NCI-H1048 (cell line): ENCODE results near the gene ZNF548.
"Not testable (repeated sequence)": the region's sequence is repeated elsewhere in the genome, so short reads cannot be mapped to it uniquely, and the experiment has no call there.

Experiments used
- DNase-seq: peaks from one replicate; lab custom pipeline; 2025; lab: John Stamatoyannopoulos, UW

Gene ZNF548

GRCh38 chr19:57389730-57390598 lies at the start of gene ZNF548:
Gene ZNF548, plus strand, starts transcription at chr19:57389854. Its CDS starts 246 bp downstream, at chr19:57390100.
- peak; percentile 98 for DNase-seq

DNA sequence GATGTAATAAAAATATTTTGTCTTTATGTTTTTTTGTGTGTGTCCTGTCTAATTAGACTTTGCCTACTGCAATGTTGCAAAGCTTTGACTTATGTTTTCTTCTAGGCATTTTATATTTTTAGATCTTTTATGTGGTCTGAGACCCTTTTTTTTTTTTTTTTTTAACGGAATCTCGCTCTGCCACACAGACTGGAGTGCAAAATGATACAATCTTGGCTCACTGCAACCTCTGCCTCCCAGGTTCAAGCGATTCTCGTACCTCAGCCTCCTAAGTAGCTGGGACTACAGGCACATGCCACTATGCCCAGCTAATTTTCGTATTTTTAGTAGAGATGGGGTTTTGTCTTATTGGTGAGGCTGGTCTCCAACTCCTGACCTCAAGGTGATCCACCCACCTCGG lies 47.1 kb upstream of the ZNF548 start:
- no peak for DNase-seq

GRCh38 chr19:57348136-57348535 lies 41.5 kb upstream of the ZNF548 start:
- DNase-seq: no peak

DNA sequence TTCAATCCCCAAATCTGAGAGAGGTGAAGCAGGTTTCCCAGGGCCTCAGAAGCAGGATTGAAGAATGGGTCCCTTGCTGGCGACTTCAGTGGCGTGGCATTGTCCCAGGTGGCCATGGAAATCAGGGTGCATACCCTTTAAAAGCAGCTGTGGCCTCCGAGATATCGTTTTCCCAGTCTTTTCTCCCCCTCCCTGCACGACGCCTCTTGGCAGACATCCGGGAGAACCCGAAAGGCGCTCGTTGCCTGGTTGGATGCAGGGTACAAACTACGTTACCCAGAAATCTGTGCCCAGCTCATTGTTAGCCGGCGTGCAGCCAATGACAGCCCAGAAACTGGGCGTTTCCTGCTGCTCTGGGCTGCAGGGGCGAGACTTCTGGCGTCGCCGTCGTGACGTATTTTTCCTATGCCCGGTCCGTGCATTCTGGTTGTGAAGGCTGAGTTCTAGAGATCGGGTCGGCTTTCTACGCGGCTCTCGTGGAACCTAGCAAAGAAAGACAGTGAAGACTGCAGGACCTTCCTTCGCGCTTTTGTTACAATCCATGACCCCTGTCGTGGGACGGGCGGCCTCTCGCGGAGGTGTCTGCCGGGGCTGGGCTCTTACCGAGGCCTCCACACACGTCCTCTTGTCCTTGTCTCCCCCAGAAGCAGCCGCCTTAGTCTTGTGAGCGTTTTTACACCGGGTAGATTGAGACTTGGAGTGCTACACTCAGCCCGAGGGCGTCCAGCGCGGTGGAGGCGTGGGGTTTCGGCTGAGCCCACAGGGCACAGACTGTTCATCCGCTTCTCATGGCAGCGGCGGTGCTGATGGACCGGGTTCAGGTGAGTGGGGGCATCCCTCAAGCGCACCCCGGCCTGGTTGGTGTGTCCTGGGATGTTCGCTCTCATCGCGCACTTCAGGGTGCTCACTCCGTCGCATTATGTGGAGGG lies 38.5 kb upstream of the ZNF548 start, which contains the start of gene ZNF304:
ZNF304 (plus strand) TSS at position 395 of the 929 bp plus-strand sequence; CDS start at position 789, 394 bp downstream.
- peak; percentile 87 for DNase-seq

DNA sequence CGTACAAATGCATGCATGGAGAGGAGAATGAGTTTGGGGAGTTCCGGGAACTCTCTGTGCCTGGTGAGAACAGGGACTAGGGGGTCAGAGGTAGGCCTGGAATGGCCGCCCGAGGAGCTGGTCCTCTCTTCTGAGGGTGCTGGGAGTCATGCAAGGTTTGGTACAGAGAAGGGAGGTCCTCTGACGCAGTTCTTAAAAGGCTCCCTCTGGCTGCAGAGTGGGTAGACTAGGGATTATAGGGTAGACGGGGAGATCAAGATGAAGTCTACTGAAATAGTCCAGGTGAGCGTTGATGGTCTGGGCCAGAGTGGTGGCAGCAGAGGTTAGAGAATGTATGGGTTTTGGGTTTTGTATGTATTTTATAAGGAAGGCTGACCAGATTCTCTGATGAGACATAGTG lies 37.8 kb upstream of the ZNF548 start:
- no peak for DNase-seq

DNA sequence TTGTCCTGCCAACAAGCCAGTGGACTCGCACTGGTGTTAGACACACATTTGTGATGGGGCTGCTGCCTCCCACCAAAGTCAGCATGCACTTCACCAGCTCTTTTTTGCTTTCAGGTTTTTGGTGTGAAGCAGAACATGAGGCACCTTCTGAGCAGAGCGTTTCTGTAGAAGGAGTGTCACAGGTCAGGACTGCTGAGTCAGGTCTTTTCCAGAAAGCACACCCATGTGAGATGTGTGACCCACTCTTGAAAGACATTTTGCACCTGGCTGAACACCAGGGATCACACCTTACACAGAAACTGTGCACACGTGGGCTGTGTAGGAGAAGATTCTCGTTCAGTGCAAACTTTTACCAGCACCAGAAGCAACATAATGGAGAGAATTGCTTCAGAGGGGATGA lies 33.7 kb upstream of the ZNF548 start:
- DNase-seq: no peak

- DNase-seq: no peak
Measured at GRCh38 chr19:57357406-57357805, 32.2 kb upstream of the ZNF548 start.

- DNase-seq: no peak
Measured at GRCh38 chr19:57359300-57359699, 30.4 kb upstream of the ZNF548 start.

- no peak for DNase-seq
Measured at GRCh38 chr19:57362419-57362818, 27.2 kb upstream of the ZNF548 start.

DNA sequence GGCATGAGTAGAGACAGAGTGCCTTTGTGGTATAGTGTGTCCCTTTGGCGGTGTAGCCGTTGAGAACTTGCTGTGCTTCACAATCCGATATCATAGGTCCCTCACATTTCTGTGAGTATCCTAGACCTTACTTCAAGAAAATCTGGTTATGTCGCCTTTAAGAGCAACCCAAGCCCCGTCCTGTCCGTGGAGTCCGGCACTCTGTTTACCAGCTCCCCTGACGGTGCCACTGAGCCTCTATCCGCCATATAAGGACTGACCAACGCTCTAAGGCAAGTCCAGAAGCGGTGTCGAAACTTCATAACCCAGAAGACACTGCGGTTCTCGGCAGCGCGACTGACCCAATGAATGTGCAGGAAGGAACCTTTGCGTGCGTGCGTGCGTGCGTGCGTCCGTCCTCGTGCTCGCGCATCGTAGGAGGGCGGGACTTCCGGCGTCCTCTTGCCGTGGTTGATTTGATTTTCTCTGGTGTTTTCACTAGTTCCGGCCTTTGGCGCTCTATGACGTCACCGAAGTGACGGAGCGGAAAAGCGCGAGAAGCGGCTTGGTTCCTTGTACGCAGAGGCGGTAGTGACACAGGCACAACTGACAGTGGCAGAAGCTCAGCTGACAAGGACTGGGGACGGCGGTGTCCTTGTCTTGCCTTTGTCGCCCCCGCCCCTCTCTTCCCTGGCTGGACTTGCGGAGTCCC lies 26.5 kb upstream of the ZNF548 start, which contains the start of the genes TRAPPC2B and ZNF547:
TRAPPC2B (plus strand) TSS at position 555 of the 691 bp plus-strand sequence. CDS start 1,283 bp downstream, outside the sequence.
ZNF547 (plus strand) TSS at position 555 of the 691 bp plus-strand sequence. CDS start 5,005 bp downstream, outside the sequence.
- peak; percentile 96 for DNase-seq

- no peak for DNase-seq
Measured at GRCh38 chr19:57363688-57364181, 25.9 kb upstream of the ZNF548 start.

GRCh38 chr19:57366776-57367175 lies 22.9 kb upstream of the ZNF548 start:
- DNase-seq: no peak

DNA sequence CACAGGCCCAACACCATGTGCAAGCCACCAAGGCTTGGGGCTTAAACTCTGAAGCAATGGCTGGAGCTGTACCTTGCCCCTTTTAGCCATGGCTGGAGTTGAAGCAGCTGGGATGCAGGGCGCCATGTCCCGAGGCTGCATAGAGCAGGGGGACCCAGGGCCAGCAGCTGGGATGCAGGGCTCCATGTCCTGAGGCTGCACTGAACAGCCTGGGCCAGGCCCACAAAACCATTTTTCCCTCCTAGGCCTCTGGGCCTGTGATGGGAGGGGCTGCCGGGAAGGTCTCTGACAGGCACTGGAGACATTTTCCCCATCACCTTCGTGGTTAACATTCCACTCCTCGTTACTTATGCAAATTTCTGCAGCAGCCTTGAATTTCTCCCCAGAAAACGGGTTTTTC lies 15.5 kb upstream of the ZNF548 start:
- no peak for DNase-seq

DNA sequence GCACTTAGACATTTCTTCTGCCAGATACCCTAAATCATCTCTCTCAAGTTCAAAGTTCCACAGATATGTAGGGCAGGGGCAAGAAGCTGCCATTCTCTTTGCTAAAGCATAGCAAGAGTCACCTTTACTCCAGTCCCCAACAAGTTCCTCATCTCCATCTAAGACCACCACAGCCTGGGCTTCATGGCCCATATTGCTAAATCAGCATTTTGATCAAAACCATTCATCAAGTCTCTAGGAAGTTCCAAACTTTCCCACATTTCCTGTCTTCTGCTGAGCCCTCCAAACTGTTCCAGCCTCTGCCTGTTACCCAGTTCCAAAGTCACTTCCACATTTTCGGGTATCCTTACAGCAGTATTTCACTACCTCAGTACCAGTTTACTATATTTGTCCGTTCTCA lies 15.0 kb upstream of the ZNF548 start:
- not testable (repeated sequence) for DNase-seq

- no peak for DNase-seq
Measured at GRCh38 chr19:57376151-57376550, 13.5 kb upstream of the ZNF548 start.

GRCh38 chr19:57377498-57378146 lies 12.0 kb upstream of the ZNF548 start:
- DNase-seq: no peak

DNA sequence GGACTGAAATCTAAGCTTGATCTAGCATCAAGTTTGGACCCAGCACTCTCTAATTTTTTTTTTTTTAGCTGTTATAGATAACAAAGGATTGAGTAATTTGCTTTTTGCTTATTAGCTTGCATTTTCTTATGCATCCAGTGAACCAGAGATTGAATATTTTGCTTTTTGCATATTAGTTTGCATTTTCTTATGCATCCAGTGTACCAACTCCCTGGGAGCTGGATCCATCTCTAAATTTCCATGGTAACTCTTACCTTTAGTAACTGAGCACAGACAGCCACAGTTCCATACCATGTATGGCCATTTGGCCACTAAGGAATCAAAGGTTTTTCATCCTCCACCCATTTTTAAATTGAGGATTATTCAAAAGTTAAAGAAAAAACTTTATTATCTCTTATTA lies 8.7 kb upstream of the ZNF548 start:
- DNase-seq: no peak

DNA sequence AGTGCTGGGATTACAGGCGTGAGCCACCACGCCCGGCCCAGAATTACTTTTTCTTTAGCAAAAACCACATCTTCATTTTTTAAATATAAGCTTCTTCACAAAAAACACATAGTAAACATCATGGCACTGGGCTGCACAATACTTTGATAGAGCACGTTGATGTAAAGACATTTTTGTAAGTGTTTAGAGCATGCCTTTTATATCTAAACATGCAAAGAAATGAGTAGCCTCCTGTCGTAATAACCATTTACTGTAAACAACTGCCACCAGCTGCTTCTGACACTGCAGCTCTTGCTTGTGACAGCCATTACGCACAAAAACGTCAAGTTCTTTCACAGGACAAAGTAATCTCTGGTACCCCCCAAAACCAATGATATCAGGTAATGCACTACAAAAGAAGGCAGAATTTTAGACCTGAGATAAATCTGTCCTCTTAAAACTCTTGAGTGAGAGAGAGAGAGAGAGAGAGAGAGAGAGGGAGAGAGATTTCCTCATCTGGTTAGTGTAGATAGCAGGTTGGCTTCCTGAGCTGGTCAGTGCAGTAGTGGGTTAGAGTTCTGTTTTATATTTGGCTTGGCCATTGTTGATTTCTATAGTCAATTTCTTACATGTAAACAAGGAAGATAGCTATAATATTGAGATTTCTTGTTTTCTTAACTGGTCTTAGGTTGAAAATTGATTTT lies 6.7 kb upstream of the ZNF548 start:
- no peak for DNase-seq

DNA sequence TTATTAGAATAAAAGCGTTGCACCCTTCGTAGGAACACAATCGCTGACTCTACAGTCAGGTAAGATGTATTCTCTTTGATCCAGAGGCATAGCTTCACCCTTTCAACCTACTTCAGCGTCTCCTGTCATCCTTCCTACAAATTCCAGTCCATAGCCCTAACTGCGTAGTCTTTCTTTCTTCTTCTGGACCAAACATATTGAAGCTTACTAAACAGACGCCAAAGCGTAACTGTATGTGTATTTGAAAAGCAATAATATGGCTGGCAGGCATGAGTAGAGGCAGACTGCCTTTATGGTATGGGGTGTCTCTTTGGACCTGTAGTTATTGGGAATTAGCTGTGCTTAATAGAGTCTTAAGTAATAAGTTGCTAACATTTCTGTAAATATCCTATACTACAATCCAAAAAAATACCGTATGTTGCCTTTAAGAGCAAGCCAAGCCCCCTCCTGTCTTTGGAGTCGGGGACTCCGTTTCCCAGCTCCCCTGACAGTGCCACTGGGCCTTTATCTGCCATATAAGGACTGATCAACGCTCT lies 392 bp upstream of the ZNF548 start:
- DNase-seq: no peak

GRCh38 chr19:57395710-57396109 lies 6.1 kb downstream of the ZNF548 start:
- DNase-seq: no peak
